ENCODE measurements around the gene TRAPPC8. TPM values are rescaled to one million over a fixed set of nuclear protein-coding genes. Genes with fewer than 3 reads are reported as not detected.

Gene TRAPPC8
- polyA plus RNA-seq, 2 of the 4 experiments (the other 2 are of a cell fraction): 12.2 to 41.8 TPM

- FAIRE-seq (no peak), DNase-seq (ENCODE audit: low read depth in 1 of 2, low spot score in 1 of 2) (no peak), ATAC-seq (no peak)
- no peak for TF ChIP-seq MAFK (IDR thresholded peaks at IDR 0.05; ENCODE audit: partially characterized antibody)
- no peak for TF ChIP-seq MAX (IDR thresholded peaks at IDR 0.05)
- TF ChIP-seq ELK1 (IDR thresholded peaks at IDR 0.05; ENCODE audit: low read depth, low read length): no peak
- TF ChIP-seq MYC (IDR thresholded peaks at IDR 0.05; ENCODE audit: borderline replicate concordance, low read length): no peak
- TF ChIP-seq TFCP2L1 (CRISPR knock-in tag; IDR thresholded peaks at IDR 0.05): no peak
- no peak overlapping the region for H3K27ac ChIP-seq
- POLR2A ChIA-PET: no interaction called here
- H3K4me1 ChIP-seq: no peaks in the 10 kb centered on the region
- CTCF ChIA-PET: no interaction called here
- no peak overlapping the region for H3K4me2 ChIP-seq
- 50% methylated on average over 3 of the region's 3 CpGs for WGBS (ENCODE audit: missing lambda C conversion rate)
- 0 out of 3 replicates have a peak, but pooled peaks cover 8% of the 10 kb centered on the region for H3K9me3 ChIP-seq
- no peak overlapping the region for H3K4me3 ChIP-seq
Measured at GRCh38 chr18:31783059-31783458, 159.9 kb downstream of the TRAPPC8 start.

Small RNA genes within 50 kb of the gene (small RNA-seq; reads per million reads assigned to genes)
- 0 reads per million in 6 experiments for gene RNU6-1050P

Other genes with a start within 250 kb of the TRAPPC8 start
- gene SLC25A52, start 182.2 kb downstream of the TRAPPC8 start, polyA plus RNA-seq (2011; rRNA removed): 0.07 TPM in 1 of 2 replicates, not detected in the other
- gene SLC25A52, start 182.2 kb downstream of the TRAPPC8 start, polyA plus RNA-seq (2017; fragmentation: RNase III; extraction: RNeasy Plus Mini Kit Qiagen cat#74134 plus additional on column Dnase treatment): 0.10 to 0.24 TPM (median 0.12 TPM) in 3 replicates
- 0.30 and 0.81 TPM in 2 replicates for gene RNF125, start 75.7 kb upstream of the TRAPPC8 start, polyA plus RNA-seq (2011; rRNA removed)
- 0.13 to 0.18 TPM (median 0.14 TPM) in 3 replicates for gene RNF125, start 75.7 kb upstream of the TRAPPC8 start, polyA plus RNA-seq (2017; fragmentation: RNase III; extraction: RNeasy Plus Mini Kit Qiagen cat#74134 plus additional on column Dnase treatment)
- 11.6 and 17.4 TPM in 2 replicates for gene RNF138, start 148.7 kb upstream of the TRAPPC8 start, polyA plus RNA-seq (2011; rRNA removed)
- gene RNF138, start 148.7 kb upstream of the TRAPPC8 start, polyA plus RNA-seq (2017; fragmentation: RNase III; extraction: RNeasy Plus Mini Kit Qiagen cat#74134 plus additional on column Dnase treatment): 18.3 to 24.9 TPM (median 18.6 TPM) in 3 replicates
- gene MEP1B, start 246.9 kb upstream of the TRAPPC8 start, polyA plus RNA-seq (2011; rRNA removed): 0.04 and 0.05 TPM in 2 replicates
- gene MEP1B, start 246.9 kb upstream of the TRAPPC8 start, polyA plus RNA-seq (2017; fragmentation: RNase III; extraction: RNeasy Plus Mini Kit Qiagen cat#74134 plus additional on column Dnase treatment): 0.04 TPM in 1 of 3 replicates, not detected in the others

All from A549 (cell line).